ENCODE results near the gene UACA. TPM values are rescaled to one million over a fixed set of nuclear protein-coding genes. Genes with fewer than 3 reads are reported as not detected.

Gene UACA
- total RNA-seq, 4 donors from 2014 or later: 36.1 to 158 (median 47.3) TPM

- ATAC-seq (ENCODE audit: low FRiP score) (no peak), DNase-seq (ENCODE audit: low spot score) (no peak)
- TF ChIP-seq CTCF (IDR thresholded peaks at IDR 0.05): no peak
Measured at GRCh38 chr15:70801109-70801508, 37.8 kb upstream of the UACA start.

- ATAC-seq (ENCODE audit: low FRiP score) (peak; percentile 74), DNase-seq (ENCODE audit: low spot score) (no peak)
- no peak for TF ChIP-seq CTCF (IDR thresholded peaks at IDR 0.05)
Measured at GRCh38 chr15:70799667-70800450, 36.5 kb upstream of the UACA start.

GRCh38 chr15:70797464-70797863 is 34.1 kb upstream of the UACA start:
- DNase-seq (ENCODE audit: low spot score): no peak
- ATAC-seq (ENCODE audit: low FRiP score): no peak
- TF ChIP-seq CTCF (IDR thresholded peaks at IDR 0.05): no peak

GRCh38 chr15:70796516-70797310 is 33.4 kb upstream of the UACA start:
- DNase-seq (ENCODE audit: low spot score): no peak
- TF ChIP-seq CTCF (IDR thresholded peaks at IDR 0.05): no peak
- no peak for ATAC-seq (ENCODE audit: low FRiP score)

- TF ChIP-seq CTCF (IDR thresholded peaks at IDR 0.05): no peak
- DNase-seq (ENCODE audit: low spot score) (no peak), ATAC-seq (ENCODE audit: low FRiP score) (peak; percentile 78)
Measured at GRCh38 chr15:70795311-70795665, 31.9 kb upstream of the UACA start.

GRCh38 chr15:70794596-70795310 is 31.4 kb upstream of the UACA start:
- no peak for ATAC-seq (ENCODE audit: low FRiP score)
- no peak for TF ChIP-seq CTCF (IDR thresholded peaks at IDR 0.05)
- no peak for DNase-seq (ENCODE audit: low spot score)
